Liver (tissue), 9 donors: ENCODE data around the gene LRRFIP2. TPM values are rescaled to one million over a fixed set of nuclear protein-coding genes. Genes with fewer than 3 reads are reported as not detected.
A peak's percentile ranks its signal among the peaks of the same experiment; 100 is the strongest.

Experiments used
- DNase-seq: peaks from one replicate; pipeline ENCODE4 v3.0.0-alpha.2; 2017; ENCODE audit warnings: low spot score
- H3K27ac ChIP-seq, 2 donors: one replicate each; pipeline ENCODE4 v1.7.0; 2013; ENCODE audit warnings: inconsistent platforms in 2 of 2, low read length in 2 of 2, control low read depth in 1 of 2, low read depth in 1 of 2, mild to moderate bottlenecking in 1 of 2
- H3K27me3 ChIP-seq, 4 donors: one replicate each; pipeline versions ENCODE4 v1.6.1 to v1.7.0; 2013; ENCODE audit warnings: low read length in 3 of 4, inconsistent platforms in 1 of 4, mild to moderate bottlenecking in 1 of 4, moderate library complexity in 1 of 4; ENCODE audit not compliant: control insufficient read depth in 4 of 4, insufficient read depth in 4 of 4
- H3K36me3 ChIP-seq, 4 donors: one replicate each; pipeline versions ENCODE4 v1.6.1 to v1.7.0; 2013; ENCODE audit warnings: low read length in 3 of 4, mild to moderate bottlenecking in 3 of 4, low read depth in 1 of 4, moderate library complexity in 1 of 4; ENCODE audit not compliant: control insufficient read depth in 4 of 4, insufficient read depth in 3 of 4
- H3K4me1 ChIP-seq, 4 donors: one replicate each; pipeline versions ENCODE4 v1.6.1 to v1.7.0; 2013; ENCODE audit warnings: low read length in 3 of 4, mild to moderate bottlenecking in 3 of 4, moderate library complexity in 1 of 4; ENCODE audit not compliant: control insufficient read depth in 4 of 4, insufficient read depth in 4 of 4
- H3K4me3 ChIP-seq, 3 donors: one replicate each; pipeline versions ENCODE4 v1.6.1 to v1.7.0; 2013; ENCODE audit warnings: low read length in 3 of 3, control low read depth in 1 of 3, low read depth in 1 of 3, mild to moderate bottlenecking in 1 of 3
- H3K9ac ChIP-seq, 2 donors: one replicate each; pipeline ENCODE4 v1.7.0; 2013; ENCODE audit warnings: low read length in 2 of 2, mild to moderate bottlenecking in 2 of 2, moderate library complexity in 2 of 2, control low read depth in 1 of 2, low read depth in 1 of 2
- H3K9me3 ChIP-seq, 4 donors: one replicate each; pipeline versions ENCODE4 v1.6.1 to v1.7.0; 2013; ENCODE audit warnings: low read length in 3 of 4; ENCODE audit not compliant: control insufficient read depth in 4 of 4
- EGR1 ChIP-seq, 2 donors: IDR thresholded peaks; 2 replicates each; pipeline ENCODE4 v1.6.1; 2016 to 2018; ENCODE audit warnings: antibody characterized with exemption in 2 of 2, low read depth in 2 of 2
- FOXA1 ChIP-seq: IDR thresholded peaks from 2 replicates; pipeline ENCODE4 v1.6.1; 2016; ENCODE audit warnings: antibody characterized with exemption
- FOXA2 ChIP-seq: IDR thresholded peaks from 2 replicates; pipeline ENCODE4 v1.6.1; 2016; ENCODE audit warnings: antibody characterized with exemption
- GABPA ChIP-seq, 2 donors: IDR thresholded peaks in 1 of 2; conservative IDR thresholded peaks in 1 of 2; 2 replicates each; pipeline ENCODE4 v1.6.1; 2016; ENCODE audit warnings: antibody characterized with exemption in 2 of 2, mild to moderate bottlenecking in 1 of 2, moderate library complexity in 1 of 2
- HNF4A ChIP-seq, 2 donors: conservative IDR thresholded peaks; 2 replicates each; pipeline ENCODE4 v1.6.1; 2016; ENCODE audit warnings: antibody characterized with exemption in 2 of 2, mild to moderate bottlenecking in 2 of 2
- HNF4G ChIP-seq: IDR thresholded peaks from 2 replicates; pipeline ENCODE4 v1.6.1; 2016; ENCODE audit warnings: antibody characterized with exemption
- JUND ChIP-seq, 2 donors: IDR thresholded peaks; 2 replicates each; pipeline ENCODE4 v1.6.1; 2016; ENCODE audit warnings: antibody characterized with exemption in 2 of 2
- NR2F2 ChIP-seq: IDR thresholded peaks from 2 replicates; pipeline ENCODE4 v1.6.1; 2016; ENCODE audit warnings: antibody characterized with exemption
- RAD21 ChIP-seq, 2 donors: IDR thresholded peaks; 2 replicates each; pipeline ENCODE4 v1.6.1; 2016; ENCODE audit warnings: antibody characterized with exemption in 2 of 2, mild to moderate bottlenecking in 2 of 2
- RXRA ChIP-seq, 2 donors: IDR thresholded peaks; 2 replicates each; pipeline ENCODE4 v1.6.1; 2017 to 2018; ENCODE audit warnings: antibody characterized with exemption in 2 of 2, mild to moderate bottlenecking in 1 of 2
- SP1 ChIP-seq: IDR thresholded peaks from 2 replicates; pipeline ENCODE4 v1.6.1; 2018; ENCODE audit warnings: antibody characterized with exemption, mild to moderate bottlenecking
- TAF1 ChIP-seq: conservative IDR thresholded peaks from 2 replicates; pipeline ENCODE4 v1.6.1; 2016; ENCODE audit warnings: antibody characterized with exemption, mild to moderate bottlenecking
- YY1 ChIP-seq: IDR thresholded peaks from 2 replicates; pipeline ENCODE4 v1.6.1; 2016; ENCODE audit warnings: antibody characterized with exemption, mild to moderate bottlenecking
- WGBS: extraction: QIAGEN DNeasy Blood & Tissue Kit; methylation state at CpG from one replicate; pipeline ENCODE4 v1.1.7; 2013; 5-methylcytosine and 5-hydroxymethylcytosine counted together
- polyA plus RNA-seq, 2 donors: library from polyadenylated mRNA; stranded (reverse) in 1 of 2; unstranded in 1 of 2; fragments of 200-250 nt in 1 of 2; fragments of >200 nt in 1 of 2; fragmentation: Nextera tagmentation in 1 of 2; extraction: Ambion mirVana in 1 of 2; gene quantifications; one replicate each; pipeline versions ENCODE4 v1.2.1 to v1.2.3, GENCODE V29; 2013 to 2015
- total RNA-seq, 2 donors: library from RNA; depleted of rRNA; stranded (reverse); fragments of >200 nt; gene quantifications; one replicate each; pipeline ENCODE4 v1.2.3, GENCODE V29; 2014
- TF ChIP-seq, protein P1 (sequence below): IDR thresholded peaks from 2 replicates; pipeline ENCODE4 v1.6.1; 2016; ENCODE audit warnings: antibody characterized with exemption
- TF ChIP-seq, protein P2 (sequence below): IDR thresholded peaks from 2 replicates; pipeline ENCODE4 v1.6.1; 2016; ENCODE audit warnings: antibody characterized with exemption
- TF ChIP-seq, protein P3 (sequence below): IDR thresholded peaks from 2 replicates; pipeline ENCODE4 v1.6.1; 2016; ENCODE audit warnings: antibody characterized with exemption, mild to moderate bottlenecking
- TF ChIP-seq, protein P4 (sequence below): fragments of 150-350 bp; IDR thresholded peaks from 2 replicates; pipeline ENCODE4 v1.5.1; 2017; ENCODE audit warnings: improper control_type of control experiment, low read depth, low read length; ENCODE audit not compliant: missing input control
- TF ChIP-seq, protein P5 (sequence below): IDR thresholded peaks from 2 replicates; pipeline ENCODE4 v1.6.1; 2016; ENCODE audit warnings: antibody characterized with exemption
- donor health status: healthy.
- donor health status: healthy.
- donor health status: healthy.
- donor health status: healthy.
- donor health status: healthy.

Gene LRRFIP2
- total and polyA plus RNA-seq, 4 donors, result 22.6 to 56.9 (median 39.8) TPM

DNA sequence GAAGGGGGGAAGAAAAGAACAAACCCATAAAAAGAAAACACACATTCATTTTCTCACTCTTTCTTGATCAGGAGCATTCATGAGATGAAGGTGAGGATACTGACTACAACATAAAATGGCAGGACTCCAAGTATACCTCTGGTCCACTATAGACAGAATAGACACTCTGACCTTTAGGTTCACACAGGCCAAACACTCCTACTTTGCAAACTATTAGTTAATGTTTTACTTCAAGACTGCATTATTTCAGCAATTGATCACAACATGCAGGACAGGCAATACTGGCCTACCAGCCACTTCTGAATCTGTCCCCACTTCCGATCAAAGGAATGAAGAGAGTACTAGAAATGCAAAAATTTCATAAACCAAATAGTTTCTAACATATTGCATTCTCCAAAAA lies 47.0 kb downstream of the LRRFIP2 start:
- Histone ChIP-seq H3K4me3 (no peak overlapping the region), H3K9ac (peak overlapping the region in 1 of 2 donors; percentile 27), H3K36me3 (no peaks in the 10 kb centered on the region), H3K9me3 (no peaks in the 10 kb centered on the region), H3K27ac (peak overlapping the region; percentile 39 to 58), H3K4me1 (peaks cover 5 to 41% (median 14%) of the 10 kb centered on the region in 4 donors), H3K27me3 (no peaks in the 10 kb centered on the region)
- TF ChIP-seq, protein P1, sequence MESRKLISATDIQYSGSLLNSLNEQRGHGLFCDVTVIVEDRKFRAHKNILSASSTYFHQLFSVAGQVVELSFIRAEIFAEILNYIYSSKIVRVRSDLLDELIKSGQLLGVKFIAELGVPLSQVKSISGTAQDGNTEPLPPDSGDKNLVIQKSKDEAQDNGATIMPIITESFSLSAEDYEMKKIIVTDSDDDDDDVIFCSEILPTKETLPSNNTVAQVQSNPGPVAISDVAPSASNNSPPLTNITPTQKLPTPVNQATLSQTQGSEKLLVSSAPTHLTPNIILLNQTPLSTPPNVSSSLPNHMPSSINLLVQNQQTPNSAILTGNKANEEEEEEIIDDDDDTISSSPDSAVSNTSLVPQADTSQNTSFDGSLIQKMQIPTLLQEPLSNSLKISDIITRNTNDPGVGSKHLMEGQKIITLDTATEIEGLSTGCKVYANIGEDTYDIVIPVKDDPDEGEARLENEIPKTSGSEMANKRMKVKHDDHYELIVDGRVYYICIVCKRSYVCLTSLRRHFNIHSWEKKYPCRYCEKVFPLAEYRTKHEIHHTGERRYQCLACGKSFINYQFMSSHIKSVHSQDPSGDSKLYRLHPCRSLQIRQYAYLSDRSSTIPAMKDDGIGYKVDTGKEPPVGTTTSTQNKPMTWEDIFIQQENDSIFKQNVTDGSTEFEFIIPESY, result no peak
- TF ChIP-seq, protein P2, sequence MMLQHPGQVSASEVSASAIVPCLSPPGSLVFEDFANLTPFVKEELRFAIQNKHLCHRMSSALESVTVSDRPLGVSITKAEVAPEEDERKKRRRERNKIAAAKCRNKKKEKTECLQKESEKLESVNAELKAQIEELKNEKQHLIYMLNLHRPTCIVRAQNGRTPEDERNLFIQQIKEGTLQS, result peak; percentile 29
- TF ChIP-seq, protein P3, sequence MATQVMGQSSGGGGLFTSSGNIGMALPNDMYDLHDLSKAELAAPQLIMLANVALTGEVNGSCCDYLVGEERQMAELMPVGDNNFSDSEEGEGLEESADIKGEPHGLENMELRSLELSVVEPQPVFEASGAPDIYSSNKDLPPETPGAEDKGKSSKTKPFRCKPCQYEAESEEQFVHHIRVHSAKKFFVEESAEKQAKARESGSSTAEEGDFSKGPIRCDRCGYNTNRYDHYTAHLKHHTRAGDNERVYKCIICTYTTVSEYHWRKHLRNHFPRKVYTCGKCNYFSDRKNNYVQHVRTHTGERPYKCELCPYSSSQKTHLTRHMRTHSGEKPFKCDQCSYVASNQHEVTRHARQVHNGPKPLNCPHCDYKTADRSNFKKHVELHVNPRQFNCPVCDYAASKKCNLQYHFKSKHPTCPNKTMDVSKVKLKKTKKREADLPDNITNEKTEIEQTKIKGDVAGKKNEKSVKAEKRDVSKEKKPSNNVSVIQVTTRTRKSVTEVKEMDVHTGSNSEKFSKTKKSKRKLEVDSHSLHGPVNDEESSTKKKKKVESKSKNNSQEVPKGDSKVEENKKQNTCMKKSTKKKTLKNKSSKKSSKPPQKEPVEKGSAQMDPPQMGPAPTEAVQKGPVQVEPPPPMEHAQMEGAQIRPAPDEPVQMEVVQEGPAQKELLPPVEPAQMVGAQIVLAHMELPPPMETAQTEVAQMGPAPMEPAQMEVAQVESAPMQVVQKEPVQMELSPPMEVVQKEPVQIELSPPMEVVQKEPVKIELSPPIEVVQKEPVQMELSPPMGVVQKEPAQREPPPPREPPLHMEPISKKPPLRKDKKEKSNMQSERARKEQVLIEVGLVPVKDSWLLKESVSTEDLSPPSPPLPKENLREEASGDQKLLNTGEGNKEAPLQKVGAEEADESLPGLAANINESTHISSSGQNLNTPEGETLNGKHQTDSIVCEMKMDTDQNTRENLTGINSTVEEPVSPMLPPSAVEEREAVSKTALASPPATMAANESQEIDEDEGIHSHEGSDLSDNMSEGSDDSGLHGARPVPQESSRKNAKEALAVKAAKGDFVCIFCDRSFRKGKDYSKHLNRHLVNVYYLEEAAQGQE, result peak; percentile 67
- TF ChIP-seq FOXA1 (peak; percentile 42), SP1 (peak; percentile 85), GABPA (IDR thresholded peaks at IDR 0.05 in 1 of 2, conservative IDR thresholded peaks at IDR 0.05 in 1 of 2) (no peak), RAD21 (IDR thresholded peaks at IDR 0.05) (peak in 1 of 2 donors; percentile 60), TAF1 (peak; percentile 77), NR2F2 (peak; percentile 86), HNF4G (peak; percentile 84), EGR1 (IDR thresholded peaks at IDR 0.05; ENCODE audit: low read depth in 2 of 2) (no peak), RXRA (IDR thresholded peaks at IDR 0.05) (peak; percentile 82 to 88), HNF4A (conservative IDR thresholded peaks at IDR 0.05) (peak; percentile 96 to 99), FOXA2 (peak; percentile 60), JUND (IDR thresholded peaks at IDR 0.05) (peak in 1 of 2 donors; percentile 45), YY1 (peak; percentile 82)
- TF ChIP-seq, protein P4, sequence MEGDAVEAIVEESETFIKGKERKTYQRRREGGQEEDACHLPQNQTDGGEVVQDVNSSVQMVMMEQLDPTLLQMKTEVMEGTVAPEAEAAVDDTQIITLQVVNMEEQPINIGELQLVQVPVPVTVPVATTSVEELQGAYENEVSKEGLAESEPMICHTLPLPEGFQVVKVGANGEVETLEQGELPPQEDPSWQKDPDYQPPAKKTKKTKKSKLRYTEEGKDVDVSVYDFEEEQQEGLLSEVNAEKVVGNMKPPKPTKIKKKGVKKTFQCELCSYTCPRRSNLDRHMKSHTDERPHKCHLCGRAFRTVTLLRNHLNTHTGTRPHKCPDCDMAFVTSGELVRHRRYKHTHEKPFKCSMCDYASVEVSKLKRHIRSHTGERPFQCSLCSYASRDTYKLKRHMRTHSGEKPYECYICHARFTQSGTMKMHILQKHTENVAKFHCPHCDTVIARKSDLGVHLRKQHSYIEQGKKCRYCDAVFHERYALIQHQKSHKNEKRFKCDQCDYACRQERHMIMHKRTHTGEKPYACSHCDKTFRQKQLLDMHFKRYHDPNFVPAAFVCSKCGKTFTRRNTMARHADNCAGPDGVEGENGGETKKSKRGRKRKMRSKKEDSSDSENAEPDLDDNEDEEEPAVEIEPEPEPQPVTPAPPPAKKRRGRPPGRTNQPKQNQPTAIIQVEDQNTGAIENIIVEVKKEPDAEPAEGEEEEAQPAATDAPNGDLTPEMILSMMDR, result no peak
- TF ChIP-seq, protein P5, sequence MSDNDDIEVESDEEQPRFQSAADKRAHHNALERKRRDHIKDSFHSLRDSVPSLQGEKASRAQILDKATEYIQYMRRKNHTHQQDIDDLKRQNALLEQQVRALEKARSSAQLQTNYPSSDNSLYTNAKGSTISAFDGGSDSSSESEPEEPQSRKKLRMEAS, result peak; percentile 59
- 42% methylated on average over 1 of the region's 1 CpG for WGBS
- no peak for DNase-seq
